HG02798 (cell line): Measurements from ENCODE around the gene ELL2.
"Not testable (repeated sequence)": the region's sequence is repeated elsewhere in the genome, so short reads cannot be mapped to it uniquely, and the experiment has no call there.

ENCODE experiments used
- ATAC-seq: cut with Tn5 transposase; IDR thresholded peaks from one replicate; pipeline ENCODE4 v1.9.1; 2021; ENCODE audit warnings: mild to moderate bottlenecking; ENCODE audit not compliant: unreplicated experiment, poor library complexity

ELL2 gene

DNA sequence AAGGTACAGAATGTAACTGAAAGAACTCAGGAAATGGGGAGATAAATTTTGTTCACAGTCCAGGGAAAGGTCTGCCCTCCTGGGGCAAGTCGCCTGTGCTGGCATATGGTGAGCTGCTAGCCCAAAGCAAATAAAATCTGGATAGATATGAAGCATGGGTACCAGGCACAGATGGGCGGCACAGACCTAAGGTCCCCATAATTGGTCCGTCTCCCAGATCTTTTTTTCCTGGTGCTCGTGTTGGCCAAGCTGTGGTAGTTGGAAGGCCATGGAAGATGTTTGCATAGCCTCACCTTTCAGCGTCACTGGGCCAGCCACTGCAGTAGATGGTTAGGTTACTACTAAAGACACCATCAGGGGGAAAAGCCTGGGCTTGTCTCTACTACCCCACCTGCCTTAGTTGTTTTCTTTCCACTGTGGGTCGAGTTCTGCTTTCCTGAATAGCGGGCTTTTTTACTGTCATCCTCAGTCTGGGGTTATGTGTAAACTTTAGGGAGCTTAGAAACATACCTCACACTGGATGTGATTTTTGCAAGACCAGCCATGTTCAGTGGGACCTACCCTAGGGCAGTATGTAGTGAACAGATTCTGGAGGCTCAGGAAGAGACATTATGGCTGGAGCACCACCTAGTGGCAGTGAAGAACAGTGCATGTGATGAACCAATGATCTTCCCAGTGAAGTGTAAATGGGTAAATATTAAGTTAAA, 114.9 kb downstream of the ELL2 start:
- peak; percentile 76 for ATAC-seq

- no peak for ATAC-seq
Observed at GRCh38 chr5:95845391-95845790, 116.3 kb downstream of the ELL2 start.

GRCh38 chr5:95843733-95844223, 117.9 kb downstream of the ELL2 start:
- no peak for ATAC-seq

- ATAC-seq: peak; percentile 94
Observed at GRCh38 chr5:95842854-95843544, 118.7 kb downstream of the ELL2 start.

GRCh38 chr5:95841914-95842812, 119.5 kb downstream of the ELL2 start:
- no peak for ATAC-seq

DNA sequence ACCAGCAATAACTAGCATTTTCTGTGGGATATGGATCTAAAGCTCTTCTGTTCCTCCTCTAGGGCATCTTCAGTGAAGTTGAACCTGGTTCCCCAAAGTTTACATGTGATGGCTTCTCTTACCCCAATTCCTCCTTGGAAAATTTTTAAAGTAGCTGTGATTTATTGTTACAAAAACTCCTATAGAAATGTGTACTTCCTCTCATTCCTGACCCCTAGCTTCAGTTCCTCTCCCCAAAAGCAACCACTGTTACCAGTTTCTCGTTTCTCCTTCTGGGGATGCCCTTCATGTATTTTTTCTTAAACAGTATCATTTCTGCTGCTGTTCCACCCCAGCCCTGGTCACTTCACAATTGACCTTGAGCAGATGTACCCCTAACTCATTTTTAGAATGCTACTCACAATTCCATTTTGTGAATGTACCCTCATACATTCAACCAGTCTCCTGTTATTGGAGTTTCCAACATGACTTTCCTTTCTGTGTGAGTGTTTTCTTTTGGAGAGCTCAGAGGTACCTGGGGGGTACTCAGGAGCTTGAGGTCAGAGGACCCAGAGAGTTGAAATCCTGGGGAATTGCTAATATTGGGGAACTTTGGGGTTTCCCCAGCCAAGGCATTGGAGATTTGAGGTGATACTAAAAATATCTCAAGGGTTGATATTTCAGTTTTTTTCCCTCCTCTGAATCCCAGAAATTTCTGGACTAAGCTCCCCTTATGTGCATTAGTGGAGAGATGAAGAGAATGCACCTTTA, 120.5 kb downstream of the ELL2 start:
- no peak for ATAC-seq

DNA sequence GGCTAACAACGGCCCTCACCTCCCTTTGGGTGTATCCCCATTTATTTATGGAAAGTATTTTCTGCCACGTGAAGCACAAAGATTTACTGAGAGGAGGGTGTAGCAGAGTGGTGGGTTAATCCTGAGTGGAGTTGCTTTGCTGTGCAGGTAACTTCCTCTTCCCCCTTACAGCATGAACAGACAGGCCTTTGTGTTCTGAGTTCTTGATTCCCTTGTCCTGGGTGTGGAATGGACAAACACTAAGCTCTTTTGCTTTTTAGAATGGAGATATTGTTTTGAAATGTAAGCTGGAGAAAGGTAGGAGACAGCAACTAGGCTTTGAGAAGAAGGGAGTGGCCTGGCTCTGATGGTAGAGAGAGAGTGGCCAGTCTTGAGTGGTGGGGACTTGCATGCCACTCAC, 122.0 kb downstream of the ELL2 start:
- no peak for ATAC-seq

GRCh38 chr5:95838556-95838955, 123.1 kb downstream of the ELL2 start:
- ATAC-seq: no peak

GRCh38 chr5:95838001-95838520, 123.6 kb downstream of the ELL2 start:
- no peak for ATAC-seq

DNA sequence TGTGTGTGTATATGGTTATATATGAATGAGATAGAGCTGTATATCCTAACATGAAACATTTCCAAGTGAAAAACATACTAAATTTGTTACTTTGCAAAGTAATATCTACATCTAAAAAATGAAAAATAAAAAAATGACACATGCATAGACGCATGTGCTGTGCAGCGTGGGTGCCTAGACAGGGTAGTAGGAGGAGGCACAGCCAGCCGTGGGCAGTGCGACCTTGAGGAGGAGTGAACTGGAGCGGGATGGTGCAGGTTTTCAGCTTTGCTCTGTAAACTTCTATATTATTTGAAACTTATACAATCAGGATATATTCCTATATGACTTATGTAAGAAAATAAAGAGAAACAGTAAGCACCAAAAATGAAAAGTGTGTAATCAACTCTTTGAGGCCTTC, 124.2 kb downstream of the ELL2 start:
- ATAC-seq: no peak

DNA sequence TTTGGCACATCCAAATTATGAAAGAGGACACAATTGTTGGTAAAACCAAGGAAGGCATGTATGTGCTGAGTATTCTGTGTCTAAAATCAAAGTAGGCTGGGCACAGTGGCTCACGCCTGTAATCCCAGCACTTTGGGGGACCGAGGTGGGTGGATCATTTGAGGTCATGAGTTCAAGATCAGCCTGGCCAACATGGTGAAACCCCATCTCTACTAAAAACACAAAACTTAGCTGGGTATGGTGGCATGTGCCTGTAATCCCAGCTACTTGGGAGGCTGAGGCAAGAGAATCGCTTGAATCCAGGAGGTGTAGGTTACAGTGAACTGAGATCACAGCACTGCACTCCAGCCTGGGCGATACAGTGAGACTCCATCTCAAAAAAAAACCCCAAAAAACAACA, 124.7 kb downstream of the ELL2 start:
- ATAC-seq: not testable (repeated sequence)

DNA sequence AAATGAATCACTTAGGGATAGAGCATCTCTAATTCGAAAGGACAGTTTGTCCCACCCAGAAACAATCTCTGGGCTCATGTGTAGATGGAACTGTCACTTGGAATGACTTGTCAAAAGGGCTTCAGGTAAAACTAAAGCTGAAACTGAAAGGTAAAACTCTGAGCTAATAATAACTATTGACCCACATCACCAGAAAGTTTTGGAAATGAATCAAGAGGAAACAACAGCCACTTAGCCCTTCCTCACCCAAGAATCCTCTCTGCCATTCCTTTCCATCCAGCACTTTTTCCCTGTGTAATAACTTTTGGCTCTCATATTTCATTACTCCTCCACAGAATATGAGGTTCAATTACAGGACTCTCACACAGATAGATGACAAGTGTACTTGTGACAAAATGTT, 125.1 kb downstream of the ELL2 start:
- no peak for ATAC-seq

- ATAC-seq: no peak
Observed at GRCh38 chr5:95835682-95836385, 125.8 kb downstream of the ELL2 start.
